Gastrocnemius medialis (tissue), 4 donors: ENCODE measurements around the gene CASZ1. TPM values are rescaled to one million over a fixed set of nuclear protein-coding genes. Genes with fewer than 3 reads are reported as not detected.

Experiments used
- ATAC-seq, 2 donors: fragments of 150-250 bp; one replicate each; pipeline ENCODE4 v1.9.1; 2016
- DNase-seq, 2 donors: peaks; one replicate each; pipeline ENCODE4 v3.0.0-alpha.2; 2019
- H3K27ac ChIP-seq, 4 donors: fragments of 200-600 bp; sonication (generic); 1 replicate in 1 of 4; 2 replicates in 3 of 4; pipeline ENCODE4 v1.5.1; 2016 to 2018; ENCODE audit warnings: mild to moderate bottlenecking in 2 of 4, moderate library complexity in 1 of 4
- H3K27me3 ChIP-seq, 3 donors: fragments of 200-600 bp; sonication (generic) in 2 of 3; 1 replicate in 1 of 3; 2 replicates in 2 of 3; pipeline versions ENCODE4 v1.5.1 to v1.6.0; 2016 to 2019; ENCODE audit warnings: mild to moderate bottlenecking in 1 of 3, moderate library complexity in 1 of 3
- H3K36me3 ChIP-seq, 2 donors: fragments of 200-600 bp; sonication (generic) in 1 of 2; one replicate each; pipeline ENCODE4 v1.5.1; 2017 to 2018
- H3K4me1 ChIP-seq, 2 donors: fragments of 200-600 bp; sonication (generic) in 1 of 2; one replicate each; pipeline ENCODE4 v1.5.1; 2016 to 2017; ENCODE audit warnings: mild to moderate bottlenecking in 2 of 2
- H3K4me3 ChIP-seq, 4 donors: fragments of 200-600 bp; sonication (generic) in 3 of 4; 1 replicate in 1 of 4; 2 replicates in 3 of 4; pipeline ENCODE4 v1.5.1; 2016 to 2019; ENCODE audit warnings: mild to moderate bottlenecking in 2 of 4
- H3K9me3 ChIP-seq, 3 donors: fragments of 200-600 bp; sonication (generic) in 2 of 3; 1 replicate in 1 of 3; 2 replicates in 2 of 3; pipeline ENCODE4 v1.5.1; 2016 to 2019
- CTCF ChIP-seq, 5 experiments: fragments of 450-650 bp in 3 of 5; fragments of 200-600 bp in 2 of 5; sonication (generic) in 2 of 5; IDR thresholded peaks in 4 of 5; conservative IDR thresholded peaks in 1 of 5; 1 replicate in 4 of 5; 2 replicates in 1 of 5; pipeline ENCODE4 v1.5.1; 2016 to 2019; ENCODE audit warnings: antibody characterized with exemption in 5 of 5, mild to moderate bottlenecking in 3 of 5, moderate library complexity in 3 of 5
- POLR2A ChIP-seq, 2 donors: fragments of 450-650 bp; IDR thresholded peaks; one replicate each; pipeline ENCODE4 v1.6.1; 2017; ENCODE audit warnings: antibody characterized with exemption in 2 of 2, mild to moderate bottlenecking in 2 of 2, moderate library complexity in 2 of 2
- in situ Hi-C, 4 donors: fragments of 200-750 bp; cut with MboI; loops; one replicate each; pipeline versions ENCODE4 v1.15.0 to v1.8.0; 2017; ENCODE audit warnings: low sequenced_read_pairs in 4 of 4
- intact Hi-C: fragments of 100-400 bp; cut with DNase I; formaldehyde crosslinking; loops from one replicate; pipeline ENCODE4 v1.15.1; 2023; ENCODE audit warnings: low total_unique reads
- total RNA-seq, 4 donors: library from RNA; depleted of rRNA; stranded (reverse); fragments of >200 nt; gene quantifications; one replicate each; pipeline versions ENCODE4 v1.1.0 to v1.2.3, GENCODE V29; 2016

Gene CASZ1
- total RNA-seq, 4 donors from 2014 or later: 19.1 to 121 (median 80.6) TPM

GRCh38 chr1:10672343-10673050, 123.9 kb downstream of the CASZ1 start:
- in situ Hi-C loops (no loop called here), intact Hi-C loops (loop anchor here (5.0 kb wide), 1 partner anchor 485 kb away; no protein-coding TSS in a partner anchor)
- no peaks in the 10 kb centered on the region for H3K27me3 ChIP-seq
- no peaks in the 10 kb centered on the region for H3K36me3 ChIP-seq
- no peak overlapping the region for H3K4me3 ChIP-seq
- no peak for ATAC-seq
- no peak for DNase-seq
- TF ChIP-seq CTCF (IDR thresholded peaks at IDR 0.05 in 4 of 5, conservative IDR thresholded peaks at IDR 0.05 in 1 of 5) (no peak), POLR2A (IDR thresholded peaks at IDR 0.05) (no peak)
- H3K9me3 ChIP-seq: no peaks in the 10 kb centered on the region
- peaks cover 26 to 43% of the 10 kb centered on the region in 2 donors for H3K4me1 ChIP-seq
- no peak overlapping the region for H3K27ac ChIP-seq

- ATAC-seq (no peak), DNase-seq (no peak)
- in situ Hi-C loops: no loop called here
- H3K9me3 ChIP-seq: no peaks in the 10 kb centered on the region
- TF ChIP-seq POLR2A (IDR thresholded peaks at IDR 0.05): no peak
- no peak for TF ChIP-seq CTCF (IDR thresholded peaks at IDR 0.05 in 4 of 5, conservative IDR thresholded peaks at IDR 0.05 in 1 of 5)
- peaks cover 27 to 46% of the 10 kb centered on the region in 2 donors for H3K4me1 ChIP-seq
- H3K36me3 ChIP-seq: no peaks in the 10 kb centered on the region
- H3K27me3 ChIP-seq: no peaks in the 10 kb centered on the region
- peak overlapping the region in 1 of 4 donors; percentile 13 for H3K27ac ChIP-seq
- intact Hi-C loops: loop anchor here (5.0 kb wide), 1 partner anchor 486 kb away; no protein-coding TSS in a partner anchor
- no peak overlapping the region for H3K4me3 ChIP-seq
Observed at GRCh38 chr1:10671622-10672342, 124.7 kb downstream of the CASZ1 start.

GRCh38 chr1:10671090-10671489, 125.4 kb downstream of the CASZ1 start:
- in situ Hi-C loops: no loop called here
- Histone ChIP-seq H3K9me3 (no peaks in the 10 kb centered on the region), H3K36me3 (no peaks in the 10 kb centered on the region), H3K4me3 (no peak overlapping the region), H3K27me3 (no peaks in the 10 kb centered on the region), H3K27ac (peak overlapping the region in 3 of 4 donors; percentile 13 to 92 (median 89)), H3K4me1 (peaks cover 32 to 48% of the 10 kb centered on the region in 2 donors)
- ATAC-seq (no peak), DNase-seq (no peak)
- intact Hi-C loops: loop anchor here (5.0 kb wide), 1 partner anchor 486 kb away; no protein-coding TSS in a partner anchor
- TF ChIP-seq POLR2A (IDR thresholded peaks at IDR 0.05): no peak
- no peak for TF ChIP-seq CTCF (IDR thresholded peaks at IDR 0.05 in 4 of 5, conservative IDR thresholded peaks at IDR 0.05 in 1 of 5)

- Histone ChIP-seq H3K4me3 (no peak overlapping the region), H3K27me3 (no peaks in the 10 kb centered on the region), H3K9me3 (no peaks in the 10 kb centered on the region), H3K36me3 (no peaks in the 10 kb centered on the region), H3K4me1 (peaks cover 38 to 55% of the 10 kb centered on the region in 2 donors), H3K27ac (peak overlapping the region in 3 of 4 donors; percentile 89 to 92 (median 91))
- in situ Hi-C loops (no loop called here), intact Hi-C loops (loop anchor here (5.0 kb wide), 1 partner anchor 487 kb away; no protein-coding TSS in a partner anchor)
- TF ChIP-seq POLR2A (IDR thresholded peaks at IDR 0.05): no peak
- TF ChIP-seq CTCF (IDR thresholded peaks at IDR 0.05 in 4 of 5, conservative IDR thresholded peaks at IDR 0.05 in 1 of 5): no peak
- ATAC-seq (no peak), DNase-seq (no peak)
Observed at GRCh38 chr1:10670190-10670589, 126.3 kb downstream of the CASZ1 start.
